NCI-H510A (cell line): ENCODE data around the gene INPP5A.
"Not testable (repeated sequence)": the region's sequence is repeated elsewhere in the genome, so short reads cannot be mapped to it uniquely, and the experiment has no call there.

Source experiments
- DNase-seq: peaks from one replicate; lab custom pipeline; 2025; lab: John Stamatoyannopoulos, UW

INPP5A gene

GRCh38 chr10:132726194-132726593 lies 188.6 kb downstream of the INPP5A start:
- DNase-seq = no peak

- DNase-seq = no peak
Measured at GRCh38 chr10:132726951-132727350, 189.4 kb downstream of the INPP5A start.

GRCh38 chr10:132727411-132727810 lies 189.8 kb downstream of the INPP5A start:
- no peak for DNase-seq

- DNase-seq = no peak
Measured at GRCh38 chr10:132728321-132728720, 190.7 kb downstream of the INPP5A start.

- DNase-seq = no peak
Measured at GRCh38 chr10:132728741-132729140, 191.2 kb downstream of the INPP5A start.

GRCh38 chr10:132729810-132730572 lies 192.4 kb downstream of the INPP5A start:
- DNase-seq = no peak

GRCh38 chr10:132730573-132730953 lies 193.0 kb downstream of the INPP5A start:
- no peak for DNase-seq

GRCh38 chr10:132732518-132732917 lies 194.9 kb downstream of the INPP5A start:
- DNase-seq = no peak

- no peak for DNase-seq
Measured at GRCh38 chr10:132733926-132734325, 196.3 kb downstream of the INPP5A start.

GRCh38 chr10:132735341-132735775 lies 197.8 kb downstream of the INPP5A start:
- DNase-seq = no peak

- DNase-seq = no peak
Measured at GRCh38 chr10:132735923-132736391, 198.4 kb downstream of the INPP5A start.

- DNase-seq = no peak
Measured at GRCh38 chr10:132737390-132738048, 199.9 kb downstream of the INPP5A start.

GRCh38 chr10:132738454-132739224 lies 201.1 kb downstream of the INPP5A start:
- no peak for DNase-seq

- DNase-seq = no peak
Measured at GRCh38 chr10:132739225-132739613, 201.6 kb downstream of the INPP5A start.

- no peak for DNase-seq
Measured at GRCh38 chr10:132740588-132740987, 203.0 kb downstream of the INPP5A start.

GRCh38 chr10:132742167-132742836 lies 204.7 kb downstream of the INPP5A start:
- no peak for DNase-seq

GRCh38 chr10:132742837-132743194 lies 205.2 kb downstream of the INPP5A start:
- DNase-seq = no peak

GRCh38 chr10:132743196-132743924 lies 205.8 kb downstream of the INPP5A start:
- DNase-seq = not testable (repeated sequence)

- no peak for DNase-seq
Measured at GRCh38 chr10:132743925-132744490, 206.4 kb downstream of the INPP5A start.

- no peak for DNase-seq
Measured at GRCh38 chr10:132744839-132745238, 207.3 kb downstream of the INPP5A start.

- no peak for DNase-seq
Measured at GRCh38 chr10:132745511-132745910, 207.9 kb downstream of the INPP5A start.
